H1 (cell line): Measurements from ENCODE around the gene CACNG7. TPM values are rescaled to one million over a fixed set of nuclear protein-coding genes. Genes with fewer than 3 reads are reported as not detected.

Source experiments
- BRCA1 ChIP-seq: IDR thresholded peaks from 2 replicates; pipeline ENCODE4 v1.6.1; 2012; ENCODE audit warnings: low read depth, low read length, improper control_type of control experiment
- CBX8 ChIP-seq: fragments of 300-800, 300-1000 bp; sonication (generic); IDR thresholded peaks from 2 replicates; pipeline ENCODE4 v1.7.1; 2016; ENCODE audit warnings: low read depth, low read length, borderline replicate concordance
- CTBP2 ChIP-seq: IDR thresholded peaks from 2 replicates; pipeline ENCODE4 v1.7.0; 2011; ENCODE audit warnings: borderline replicate concordance, mild to moderate bottlenecking, moderate library complexity, mixed read lengths, low read length; ENCODE audit not compliant: insufficient read depth, insufficient read length
- GTF2F1 ChIP-seq: IDR thresholded peaks from 2 replicates; pipeline ENCODE4 v1.6.1; 2012; ENCODE audit warnings: low read depth, low read length, improper control_type of control experiment, borderline replicate concordance
- HDAC2 ChIP-seq, 2 experiments: fragments of 300-600 bp in 1 of 2; sonication (generic) in 1 of 2; IDR thresholded peaks; 2 replicates each; pipeline ENCODE4 v1.6.1; 2011 to 2012; ENCODE audit warnings: low read depth in 2 of 2, low read length in 2 of 2, mild to moderate bottlenecking in 2 of 2, moderate library complexity in 2 of 2, borderline replicate concordance in 1 of 2, inconsistent platforms in 1 of 2
- RFX5 ChIP-seq: IDR thresholded peaks from 2 replicates; pipeline ENCODE4 v1.6.1; 2011; ENCODE audit warnings: low read depth, low read length, improper control_type of control experiment, borderline replicate concordance
- SP2 ChIP-seq: IDR thresholded peaks from 2 replicates; pipeline ENCODE4 v1.6.1; 2012; ENCODE audit warnings: mild to moderate bottlenecking, low read length, inconsistent platforms
- SUZ12 ChIP-seq: fragments of 200-600 bp; sonication (generic); IDR thresholded peaks from 2 replicates; pipeline ENCODE4 v1.6.1; 2012; ENCODE audit warnings: mild to moderate bottlenecking, inconsistent platforms, low read length, moderate library complexity, mixed read lengths
- TCF12 ChIP-seq: IDR thresholded peaks from 2 replicates; pipeline ENCODE4 v1.6.1; 2011; ENCODE audit warnings: low read depth, mild to moderate bottlenecking, low read length
- polyA plus RNA-seq, 7 experiments: library from polyadenylated mRNA; depleted of rRNA in 3 of 7; stranded (reverse) in 5 of 7; unstranded in 2 of 7; fragments of >200 nt in 5 of 7; fragments of 200-250 nt in 2 of 7; gene quantifications; 1 replicate in 5 of 7; 2 replicates in 1 of 7; 4 replicates in 1 of 7; pipeline versions ENCODE4 v1.2.1 to v1.2.3, GENCODE V29; 2011 to 2013; ENCODE audit warnings: missing spikeins in 2 of 7, mixed read lengths in 2 of 7
- total RNA-seq: library from RNA; stranded (reverse); fragmentation: NEBNext Ultra II Directional; extraction: Animal tissue kit (Norgen Biotek cat#: 25700); gene quantifications from 2 replicates; pipeline ENCODE4 v1.2.1, GENCODE V29; 2021
- TF ChIP-seq, protein P1 (sequence below): fragments of 300-600 bp; sonication (generic); IDR thresholded peaks from 2 replicates; pipeline ENCODE4 v1.7.1; 2012; ENCODE audit warnings: low read length, moderate library complexity, mild to moderate bottlenecking, inconsistent platforms; ENCODE audit not compliant: insufficient replicate concordance

The CACNG7 gene
- total and polyA plus RNA-seq, 2 of the 8 experiments (the other 6 are each of a cell fraction or from before 2014, with no cell fraction given), result 28.9 to 69.8 TPM

DNA sequence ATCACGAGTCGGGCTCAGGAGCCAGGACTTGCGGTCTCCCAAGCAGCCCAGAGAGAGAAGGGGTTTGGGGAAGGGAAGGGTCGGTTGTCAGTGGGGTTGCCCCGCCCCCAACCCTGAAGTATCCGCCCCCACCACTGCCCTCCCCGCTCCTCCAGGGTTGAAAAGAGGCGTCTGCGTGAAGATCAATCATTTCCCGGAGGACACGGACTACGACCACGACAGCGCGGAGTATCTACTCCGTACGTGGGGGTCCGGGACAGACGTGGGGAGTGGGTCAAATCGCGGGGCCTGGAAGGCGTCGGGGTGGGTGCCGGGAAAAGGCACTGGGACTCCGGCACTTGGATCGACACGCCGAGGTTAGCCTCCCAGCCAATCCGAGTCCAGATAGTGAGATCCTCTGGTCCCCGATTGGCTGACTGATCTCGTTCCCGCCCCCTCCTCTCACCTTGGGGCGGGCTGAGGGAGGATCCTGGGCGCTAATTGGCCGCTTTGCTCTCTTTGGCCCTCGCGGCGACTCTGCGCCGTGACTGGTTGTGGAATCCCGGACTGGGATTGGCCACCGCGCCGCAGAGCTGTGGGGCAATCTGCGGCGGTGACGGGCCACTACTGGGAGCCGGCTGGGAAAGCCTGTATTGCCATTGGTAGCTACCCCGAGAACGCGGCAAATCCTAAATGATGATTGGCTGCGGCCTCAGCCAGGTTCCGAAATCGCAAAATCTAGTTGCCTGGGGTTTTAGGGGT, 69.1 kb downstream of the CACNG7 start (continued):
- TF ChIP-seq, protein P1, sequence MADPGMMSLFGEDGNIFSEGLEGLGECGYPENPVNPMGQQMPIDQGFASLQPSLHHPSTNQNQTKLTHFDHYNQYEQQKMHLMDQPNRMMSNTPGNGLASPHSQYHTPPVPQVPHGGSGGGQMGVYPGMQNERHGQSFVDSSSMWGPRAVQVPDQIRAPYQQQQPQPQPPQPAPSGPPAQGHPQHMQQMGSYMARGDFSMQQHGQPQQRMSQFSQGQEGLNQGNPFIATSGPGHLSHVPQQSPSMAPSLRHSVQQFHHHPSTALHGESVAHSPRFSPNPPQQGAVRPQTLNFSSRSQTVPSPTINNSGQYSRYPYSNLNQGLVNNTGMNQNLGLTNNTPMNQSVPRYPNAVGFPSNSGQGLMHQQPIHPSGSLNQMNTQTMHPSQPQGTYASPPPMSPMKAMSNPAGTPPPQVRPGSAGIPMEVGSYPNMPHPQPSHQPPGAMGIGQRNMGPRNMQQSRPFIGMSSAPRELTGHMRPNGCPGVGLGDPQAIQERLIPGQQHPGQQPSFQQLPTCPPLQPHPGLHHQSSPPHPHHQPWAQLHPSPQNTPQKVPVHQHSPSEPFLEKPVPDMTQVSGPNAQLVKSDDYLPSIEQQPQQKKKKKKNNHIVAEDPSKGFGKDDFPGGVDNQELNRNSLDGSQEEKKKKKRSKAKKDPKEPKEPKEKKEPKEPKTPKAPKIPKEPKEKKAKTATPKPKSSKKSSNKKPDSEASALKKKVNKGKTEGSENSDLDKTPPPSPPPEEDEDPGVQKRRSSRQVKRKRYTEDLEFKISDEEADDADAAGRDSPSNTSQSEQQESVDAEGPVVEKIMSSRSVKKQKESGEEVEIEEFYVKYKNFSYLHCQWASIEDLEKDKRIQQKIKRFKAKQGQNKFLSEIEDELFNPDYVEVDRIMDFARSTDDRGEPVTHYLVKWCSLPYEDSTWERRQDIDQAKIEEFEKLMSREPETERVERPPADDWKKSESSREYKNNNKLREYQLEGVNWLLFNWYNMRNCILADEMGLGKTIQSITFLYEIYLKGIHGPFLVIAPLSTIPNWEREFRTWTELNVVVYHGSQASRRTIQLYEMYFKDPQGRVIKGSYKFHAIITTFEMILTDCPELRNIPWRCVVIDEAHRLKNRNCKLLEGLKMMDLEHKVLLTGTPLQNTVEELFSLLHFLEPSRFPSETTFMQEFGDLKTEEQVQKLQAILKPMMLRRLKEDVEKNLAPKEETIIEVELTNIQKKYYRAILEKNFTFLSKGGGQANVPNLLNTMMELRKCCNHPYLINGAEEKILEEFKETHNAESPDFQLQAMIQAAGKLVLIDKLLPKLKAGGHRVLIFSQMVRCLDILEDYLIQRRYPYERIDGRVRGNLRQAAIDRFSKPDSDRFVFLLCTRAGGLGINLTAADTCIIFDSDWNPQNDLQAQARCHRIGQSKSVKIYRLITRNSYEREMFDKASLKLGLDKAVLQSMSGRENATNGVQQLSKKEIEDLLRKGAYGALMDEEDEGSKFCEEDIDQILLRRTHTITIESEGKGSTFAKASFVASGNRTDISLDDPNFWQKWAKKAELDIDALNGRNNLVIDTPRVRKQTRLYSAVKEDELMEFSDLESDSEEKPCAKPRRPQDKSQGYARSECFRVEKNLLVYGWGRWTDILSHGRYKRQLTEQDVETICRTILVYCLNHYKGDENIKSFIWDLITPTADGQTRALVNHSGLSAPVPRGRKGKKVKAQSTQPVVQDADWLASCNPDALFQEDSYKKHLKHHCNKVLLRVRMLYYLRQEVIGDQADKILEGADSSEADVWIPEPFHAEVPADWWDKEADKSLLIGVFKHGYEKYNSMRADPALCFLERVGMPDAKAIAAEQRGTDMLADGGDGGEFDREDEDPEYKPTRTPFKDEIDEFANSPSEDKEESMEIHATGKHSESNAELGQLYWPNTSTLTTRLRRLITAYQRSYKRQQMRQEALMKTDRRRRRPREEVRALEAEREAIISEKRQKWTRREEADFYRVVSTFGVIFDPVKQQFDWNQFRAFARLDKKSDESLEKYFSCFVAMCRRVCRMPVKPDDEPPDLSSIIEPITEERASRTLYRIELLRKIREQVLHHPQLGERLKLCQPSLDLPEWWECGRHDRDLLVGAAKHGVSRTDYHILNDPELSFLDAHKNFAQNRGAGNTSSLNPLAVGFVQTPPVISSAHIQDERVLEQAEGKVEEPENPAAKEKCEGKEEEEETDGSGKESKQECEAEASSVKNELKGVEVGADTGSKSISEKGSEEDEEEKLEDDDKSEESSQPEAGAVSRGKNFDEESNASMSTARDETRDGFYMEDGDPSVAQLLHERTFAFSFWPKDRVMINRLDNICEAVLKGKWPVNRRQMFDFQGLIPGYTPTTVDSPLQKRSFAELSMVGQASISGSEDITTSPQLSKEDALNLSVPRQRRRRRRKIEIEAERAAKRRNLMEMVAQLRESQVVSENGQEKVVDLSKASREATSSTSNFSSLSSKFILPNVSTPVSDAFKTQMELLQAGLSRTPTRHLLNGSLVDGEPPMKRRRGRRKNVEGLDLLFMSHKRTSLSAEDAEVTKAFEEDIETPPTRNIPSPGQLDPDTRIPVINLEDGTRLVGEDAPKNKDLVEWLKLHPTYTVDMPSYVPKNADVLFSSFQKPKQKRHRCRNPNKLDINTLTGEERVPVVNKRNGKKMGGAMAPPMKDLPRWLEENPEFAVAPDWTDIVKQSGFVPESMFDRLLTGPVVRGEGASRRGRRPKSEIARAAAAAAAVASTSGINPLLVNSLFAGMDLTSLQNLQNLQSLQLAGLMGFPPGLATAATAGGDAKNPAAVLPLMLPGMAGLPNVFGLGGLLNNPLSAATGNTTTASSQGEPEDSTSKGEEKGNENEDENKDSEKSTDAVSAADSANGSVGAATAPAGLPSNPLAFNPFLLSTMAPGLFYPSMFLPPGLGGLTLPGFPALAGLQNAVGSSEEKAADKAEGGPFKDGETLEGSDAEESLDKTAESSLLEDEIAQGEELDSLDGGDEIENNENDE, result no peak
- TF ChIP-seq SUZ12 (no peak), GTF2F1 (no peak), TCF12 (no peak), CTBP2 (no peak), BRCA1 (no peak), HDAC2 (IDR thresholded peaks at IDR 0.05; ENCODE audit: borderline replicate concordance in 1 of 2, low read depth in 2 of 2, low read length in 2 of 2) (no peak), RFX5 (peak; percentile 57; the same call in 1 of the 2 replicates), CBX8 (no peak), SP2 (peak; percentile 87)
